Measurements from ENCODE around the gene COL19A1. TPM values are rescaled to one million over a fixed set of nuclear protein-coding genes. Genes with fewer than 3 reads are reported as not detected.
"Not testable (repeated sequence)": the region's sequence is repeated elsewhere in the genome, so short reads cannot be mapped to it uniquely, and the experiment has no call there.

Gene COL19A1
- total and polyA plus RNA-seq, 9 donors: 0.61 to 11.1 (median 2.8) TPM

GRCh38 chr6:69880601-69881000 lies 14.2 kb downstream of the COL19A1 start:
- Histone ChIP-seq H3K4me1 (ENCODE audit: control insufficient read depth, insufficient read depth, low read length) (no peaks in the 10 kb centered on the region), H3K27ac (ENCODE audit: low read length) (no peak overlapping the region), H3K4me3 (ENCODE audit: low read length) (no peak overlapping the region), H3K27me3 (ENCODE audit: control insufficient read depth, insufficient read depth, low read length) (no peaks in the 10 kb centered on the region), H3K36me3 (ENCODE audit: control insufficient read depth, insufficient read depth, low read length) (no peaks in the 10 kb centered on the region), H3K9me3 (replicated peaks; ENCODE audit: control insufficient read depth, low read depth, low read length) (no peaks in the 10 kb centered on the region)
- no peak for DNase-seq
- WGBS (ENCODE audit: insufficient coverage): 67% methylated on average over 2 of the region's 3 CpGs

DNA sequence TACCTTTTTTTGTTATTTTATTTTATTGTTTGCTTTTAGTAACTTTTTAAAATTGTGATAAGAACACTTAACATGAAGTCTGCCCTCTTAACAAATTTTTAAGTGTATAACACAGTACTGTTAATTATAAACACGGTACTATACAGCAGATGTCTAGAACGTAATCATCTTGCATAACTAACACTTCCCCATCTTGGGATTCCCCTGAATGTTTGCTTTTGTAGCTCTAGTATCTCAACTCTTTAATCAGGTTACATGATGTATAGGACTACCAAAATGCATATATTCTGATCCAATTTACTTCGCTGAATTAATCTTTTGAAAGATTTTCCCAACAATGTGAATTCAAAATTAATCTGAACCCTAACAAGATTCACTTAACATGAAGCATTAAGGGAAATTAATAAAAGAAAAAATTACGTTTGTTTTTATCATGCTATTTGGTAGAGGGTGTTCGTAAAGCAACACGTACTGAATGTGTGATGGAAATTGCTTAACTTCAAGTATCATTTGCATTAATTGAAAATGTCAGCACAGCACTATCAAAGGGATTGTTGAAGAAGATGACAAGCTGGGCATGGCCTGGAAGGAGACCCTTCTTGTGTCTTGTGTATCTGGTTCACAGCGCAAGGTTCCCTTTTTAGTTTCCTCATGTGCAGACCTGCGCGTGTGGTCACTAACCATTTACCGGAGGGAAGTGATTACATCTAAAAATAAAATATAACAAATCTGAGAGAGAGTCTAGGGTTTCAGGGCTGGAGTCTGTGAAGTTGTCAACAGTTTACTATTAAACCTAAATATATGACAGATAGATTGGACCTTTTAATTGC lies 15.2 kb downstream of the COL19A1 start:
- no peaks in the 10 kb centered on the region for H3K36me3 ChIP-seq (ENCODE audit: control insufficient read depth, insufficient read depth, low read length)
- H3K27ac ChIP-seq (ENCODE audit: low read length): no peak overlapping the region
- no peak overlapping the region for H3K4me3 ChIP-seq (ENCODE audit: low read length)
- WGBS (ENCODE audit: insufficient coverage): 80% methylated on average over 1 of the region's 10 CpGs
- H3K27me3 ChIP-seq (ENCODE audit: control insufficient read depth, insufficient read depth, low read length): no peaks in the 10 kb centered on the region
- H3K9me3 ChIP-seq (replicated peaks; ENCODE audit: control insufficient read depth, low read depth, low read length): no peaks in the 10 kb centered on the region
- H3K4me1 ChIP-seq (ENCODE audit: control insufficient read depth, insufficient read depth, low read length): no peaks in the 10 kb centered on the region
- DNase-seq: no peak

- Histone ChIP-seq H3K27me3 (ENCODE audit: control insufficient read depth, insufficient read depth, low read length) (no peaks in the 10 kb centered on the region), H3K36me3 (ENCODE audit: control insufficient read depth, insufficient read depth, low read length) (no peaks in the 10 kb centered on the region), H3K4me3 (ENCODE audit: low read length) (no peak overlapping the region), H3K4me1 (ENCODE audit: control insufficient read depth, insufficient read depth, low read length) (no peaks in the 10 kb centered on the region), H3K27ac (ENCODE audit: low read length) (no peak overlapping the region), H3K9me3 (replicated peaks; ENCODE audit: control insufficient read depth, low read depth, low read length) (no peaks in the 10 kb centered on the region)
- no peak for DNase-seq
- 20% methylated on average over 2 of the region's 4 CpGs for WGBS (ENCODE audit: insufficient coverage)
Measured at GRCh38 chr6:69883551-69883950, 17.2 kb downstream of the COL19A1 start.

DNA sequence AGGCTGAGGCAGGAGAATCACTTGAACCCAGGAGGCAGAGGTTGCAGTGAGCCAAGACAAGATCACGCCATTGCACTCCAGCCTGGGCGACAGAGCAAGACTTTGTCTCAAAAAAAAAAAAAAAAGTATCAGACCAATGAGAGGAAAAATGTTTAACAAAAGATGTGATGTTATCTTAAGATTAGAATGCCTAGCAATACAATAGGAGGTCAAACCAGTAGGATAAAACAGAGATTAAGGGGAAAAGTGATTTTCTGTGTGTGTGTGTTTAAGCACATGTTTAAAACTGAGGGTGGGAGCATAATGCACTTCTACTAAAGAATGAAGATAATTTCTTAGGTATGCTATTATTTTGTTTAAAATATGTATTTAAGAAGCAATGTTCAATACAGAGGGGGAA lies 17.9 kb downstream of the COL19A1 start:
- no peak for DNase-seq
- H3K9me3 ChIP-seq (replicated peaks; ENCODE audit: control insufficient read depth, low read depth, low read length): no peaks in the 10 kb centered on the region
- H3K27me3 ChIP-seq (ENCODE audit: control insufficient read depth, insufficient read depth, low read length): no peaks in the 10 kb centered on the region
- H3K27ac ChIP-seq (ENCODE audit: low read length): no peak overlapping the region
- H3K4me3 ChIP-seq (ENCODE audit: low read length): no peak overlapping the region
- no peaks in the 10 kb centered on the region for H3K4me1 ChIP-seq (ENCODE audit: control insufficient read depth, insufficient read depth, low read length)
- 92% methylated on average over 2 of the region's 2 CpGs for WGBS (ENCODE audit: insufficient coverage)
- no peaks in the 10 kb centered on the region for H3K36me3 ChIP-seq (ENCODE audit: control insufficient read depth, insufficient read depth, low read length)

DNA sequence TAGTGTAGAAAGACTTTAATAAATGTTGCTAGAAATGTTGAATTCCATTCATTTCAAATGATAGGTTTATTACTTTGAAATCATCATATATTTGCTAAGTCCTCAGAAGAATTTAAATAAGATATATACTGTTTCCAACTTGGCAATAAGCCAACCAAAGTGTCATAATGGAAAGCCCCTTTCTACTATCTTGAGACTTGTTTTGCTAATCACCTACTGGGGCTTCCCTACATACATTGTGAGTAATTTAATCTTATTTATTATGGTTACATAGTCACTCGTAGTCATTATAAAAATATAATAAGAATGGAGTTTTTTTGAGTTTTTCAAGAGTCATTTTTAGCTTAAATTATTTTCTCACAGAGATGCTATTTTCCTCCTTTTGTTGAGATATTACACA lies 20.7 kb downstream of the COL19A1 start:
- no peaks in the 10 kb centered on the region for H3K9me3 ChIP-seq (replicated peaks; ENCODE audit: control insufficient read depth, low read depth, low read length)
- H3K27me3 ChIP-seq (ENCODE audit: control insufficient read depth, insufficient read depth, low read length): no peaks in the 10 kb centered on the region
- no peak for DNase-seq
- no peaks in the 10 kb centered on the region for H3K4me1 ChIP-seq (ENCODE audit: control insufficient read depth, insufficient read depth, low read length)
- no CpG with 5 or more reads among the region's 1 CpG for WGBS (ENCODE audit: insufficient coverage)
- H3K27ac ChIP-seq (ENCODE audit: low read length): no peak overlapping the region
- H3K4me3 ChIP-seq (ENCODE audit: low read length): no peak overlapping the region
- H3K36me3 ChIP-seq (ENCODE audit: control insufficient read depth, insufficient read depth, low read length): no peaks in the 10 kb centered on the region

DNA sequence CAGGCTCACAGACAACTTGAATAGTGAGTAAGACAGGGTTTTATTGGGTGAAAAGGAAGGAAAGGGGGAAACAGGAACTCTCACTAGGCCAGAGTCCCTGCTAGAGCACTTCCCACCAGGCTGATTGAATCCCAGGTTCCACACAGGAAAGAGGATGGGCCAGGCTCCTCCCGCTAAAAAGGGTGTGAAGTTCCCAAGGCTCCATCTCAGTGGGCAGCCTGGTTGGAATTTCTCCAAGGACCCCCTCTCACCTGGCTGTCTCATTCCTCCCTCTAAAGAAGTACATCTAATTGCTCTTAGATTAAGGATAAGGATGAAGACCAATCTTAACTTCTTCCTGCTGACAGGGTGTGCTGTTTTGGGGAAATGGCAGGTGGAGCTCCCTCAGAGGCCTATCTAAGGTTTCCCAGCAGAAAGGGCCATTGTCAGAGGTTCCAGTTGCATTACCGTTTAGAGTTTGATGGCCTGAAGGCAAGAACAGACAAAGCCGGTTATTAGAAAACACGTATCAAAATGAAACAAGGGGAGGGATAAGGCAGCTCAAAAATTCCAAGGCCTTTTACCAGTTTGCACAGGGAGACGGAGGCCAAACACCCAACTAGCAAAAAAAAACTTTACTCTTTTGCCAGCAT lies 21.5 kb downstream of the COL19A1 start:
- H3K27me3 ChIP-seq (ENCODE audit: control insufficient read depth, insufficient read depth, low read length): no peaks in the 10 kb centered on the region
- no peaks in the 10 kb centered on the region for H3K9me3 ChIP-seq (replicated peaks; ENCODE audit: control insufficient read depth, low read depth, low read length)
- no peak overlapping the region for H3K27ac ChIP-seq (ENCODE audit: low read length)
- DNase-seq: no peak
- WGBS (ENCODE audit: insufficient coverage): no CpG with 5 or more reads among the region's 5 CpGs
- H3K36me3 ChIP-seq (ENCODE audit: control insufficient read depth, insufficient read depth, low read length): no peaks in the 10 kb centered on the region
- no peak overlapping the region for H3K4me3 ChIP-seq (ENCODE audit: low read length)
- no peaks in the 10 kb centered on the region for H3K4me1 ChIP-seq (ENCODE audit: control insufficient read depth, insufficient read depth, low read length)

GRCh38 chr6:69888482-69889233 lies 22.3 kb downstream of the COL19A1 start:
- Histone ChIP-seq H3K4me3 (ENCODE audit: low read length) (no peak overlapping the region), H3K27me3 (ENCODE audit: control insufficient read depth, insufficient read depth, low read length) (no peaks in the 10 kb centered on the region), H3K9me3 (replicated peaks; ENCODE audit: control insufficient read depth, low read depth, low read length) (no peaks in the 10 kb centered on the region), H3K36me3 (ENCODE audit: control insufficient read depth, insufficient read depth, low read length) (no peaks in the 10 kb centered on the region), H3K4me1 (ENCODE audit: control insufficient read depth, insufficient read depth, low read length) (no peaks in the 10 kb centered on the region), H3K27ac (ENCODE audit: low read length) (no peak overlapping the region)
- no CpG with 5 or more reads among the region's 6 CpGs for WGBS (ENCODE audit: insufficient coverage)
- DNase-seq: no peak

GRCh38 chr6:69889234-69889974 lies 23.0 kb downstream of the COL19A1 start:
- 95% methylated on average over 4 of the region's 9 CpGs for WGBS (ENCODE audit: insufficient coverage)
- not testable (repeated sequence) for H3K27me3 ChIP-seq (ENCODE audit: control insufficient read depth, insufficient read depth, low read length); DNase-seq; H3K4me3 ChIP-seq (ENCODE audit: low read length); H3K27ac ChIP-seq (ENCODE audit: low read length); H3K4me1 ChIP-seq (ENCODE audit: control insufficient read depth, insufficient read depth, low read length); H3K9me3 ChIP-seq (replicated peaks; ENCODE audit: control insufficient read depth, low read depth, low read length); H3K36me3 ChIP-seq (ENCODE audit: control insufficient read depth, insufficient read depth, low read length)

DNA sequence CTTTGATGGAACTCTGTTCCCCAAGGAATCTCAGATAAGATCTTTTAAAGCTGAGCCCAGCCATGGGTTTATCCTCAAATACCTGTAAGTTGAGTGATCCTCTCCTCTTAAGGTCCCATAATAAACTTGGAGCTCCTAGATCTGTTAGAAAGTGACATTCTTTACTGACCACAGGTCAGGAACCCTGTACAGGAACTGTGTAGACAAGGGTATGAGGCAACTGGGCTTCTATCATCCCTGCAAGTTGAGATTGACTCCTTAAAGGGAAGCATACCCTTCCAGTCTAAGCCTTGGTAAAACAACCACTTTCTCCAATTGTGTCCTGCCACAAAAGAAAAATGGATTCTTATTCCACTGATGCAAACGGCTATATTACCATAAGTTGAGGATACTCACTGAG lies 26.2 kb downstream of the COL19A1 start:
- H3K27me3 ChIP-seq (ENCODE audit: control insufficient read depth, insufficient read depth, low read length); H3K4me3 ChIP-seq (ENCODE audit: low read length); H3K27ac ChIP-seq (ENCODE audit: low read length); H3K36me3 ChIP-seq (ENCODE audit: control insufficient read depth, insufficient read depth, low read length); DNase-seq; H3K9me3 ChIP-seq (replicated peaks; ENCODE audit: control insufficient read depth, low read depth, low read length); H3K4me1 ChIP-seq (ENCODE audit: control insufficient read depth, insufficient read depth, low read length): not testable (repeated sequence)
- WGBS (ENCODE audit: insufficient coverage): no CpG with 5 or more reads among the region's 1 CpG

GRCh38 chr6:69893266-69893665 lies 26.9 kb downstream of the COL19A1 start:
- not testable (repeated sequence) for DNase-seq; H3K27me3 ChIP-seq (ENCODE audit: control insufficient read depth, insufficient read depth, low read length); H3K9me3 ChIP-seq (replicated peaks; ENCODE audit: control insufficient read depth, low read depth, low read length)

More at GRCh38 chr6:69893266-69893665, 26.9 kb downstream of the COL19A1 start:
- not testable (repeated sequence) for H3K27ac ChIP-seq (ENCODE audit: low read length); H3K4me1 ChIP-seq (ENCODE audit: control insufficient read depth, insufficient read depth, low read length); H3K36me3 ChIP-seq (ENCODE audit: control insufficient read depth, insufficient read depth, low read length); H3K4me3 ChIP-seq (ENCODE audit: low read length)
